Effector CD8-positive, alpha-beta T cell (primary cell): Measurements from ENCODE around the gene SOX15.
A peak's percentile ranks its signal among the peaks of the same experiment; 100 is the strongest.

Source experiments
- DNase-seq: peaks from one replicate; lab custom pipeline; 2025; lab: John Stamatoyannopoulos, UW

The SOX15 gene

DNA sequence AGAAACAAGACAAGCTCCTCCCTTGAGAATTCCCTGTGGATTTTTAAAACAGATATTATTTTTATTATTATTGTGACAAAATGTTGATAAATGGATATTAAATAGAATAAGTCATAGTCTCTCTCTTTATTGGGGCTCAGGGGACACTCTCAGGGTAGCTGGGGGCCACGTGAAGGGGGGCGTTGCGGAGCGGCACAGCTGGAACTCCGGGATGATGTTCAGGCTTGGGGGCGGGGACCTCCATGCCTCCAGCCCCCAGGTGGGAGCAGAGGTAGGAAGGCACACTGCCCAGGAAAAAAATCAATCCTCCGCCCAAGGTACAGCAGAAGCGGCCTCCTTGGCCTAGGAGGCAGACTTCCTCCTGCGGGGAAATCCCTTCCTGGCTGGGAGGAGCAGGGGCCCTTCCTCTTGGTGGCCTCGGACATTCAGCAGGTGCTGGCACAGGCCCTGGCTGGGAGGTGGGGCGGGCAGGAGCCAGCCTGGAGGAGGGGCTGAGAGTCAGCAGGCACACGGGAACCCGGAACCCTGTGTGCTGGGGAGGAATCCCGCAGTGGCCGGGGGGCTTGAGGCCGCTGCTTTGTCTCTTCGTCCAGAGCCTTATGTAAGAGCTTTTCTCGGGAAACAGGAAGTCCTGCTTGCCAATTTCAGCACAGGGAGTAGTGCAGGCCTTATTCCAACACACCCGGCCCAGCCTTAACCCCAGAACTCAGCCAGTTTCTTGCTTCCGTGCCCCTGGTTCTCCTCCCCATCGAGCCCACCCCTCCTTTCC lies 31.9 kb downstream of the SOX15 start:
- DNase-seq, result no peak

DNA sequence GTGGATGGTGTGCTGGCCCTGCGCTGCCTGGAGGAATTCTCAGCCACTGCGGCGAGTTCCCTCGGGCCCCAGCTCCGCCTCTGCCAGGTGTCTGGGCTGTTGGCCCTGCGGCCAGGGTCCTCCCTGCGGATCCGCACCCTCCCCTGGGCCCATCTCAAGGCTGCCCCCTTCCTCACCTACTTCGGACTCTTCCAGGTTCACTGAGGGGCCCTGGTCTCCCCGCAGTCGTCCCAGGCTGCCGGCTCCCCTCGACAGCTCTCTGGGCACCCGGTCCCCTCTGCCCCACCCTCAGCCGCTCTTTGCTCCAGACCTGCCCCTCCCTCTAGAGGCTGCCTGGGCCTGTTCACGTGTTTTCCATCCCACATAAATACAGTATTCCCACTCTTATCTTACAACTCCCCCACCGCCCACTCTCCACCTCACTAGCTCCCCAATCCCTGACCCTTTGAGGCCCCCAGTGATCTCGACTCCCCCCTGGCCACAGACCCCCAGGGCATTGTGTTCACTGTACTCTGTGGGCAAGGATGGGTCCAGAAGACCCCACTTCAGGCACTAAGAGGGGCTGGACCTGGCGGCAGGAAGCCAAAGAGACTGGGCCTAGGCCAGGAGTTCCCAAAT lies 32.6 kb downstream of the SOX15 start:
- no peak for DNase-seq

GRCh38 chr17:7556627-7557026 lies 33.3 kb downstream of the SOX15 start:
- DNase-seq, result no peak

GRCh38 chr17:7555320-7555948 lies 34.5 kb downstream of the SOX15 start:
- DNase-seq, result no peak

DNA sequence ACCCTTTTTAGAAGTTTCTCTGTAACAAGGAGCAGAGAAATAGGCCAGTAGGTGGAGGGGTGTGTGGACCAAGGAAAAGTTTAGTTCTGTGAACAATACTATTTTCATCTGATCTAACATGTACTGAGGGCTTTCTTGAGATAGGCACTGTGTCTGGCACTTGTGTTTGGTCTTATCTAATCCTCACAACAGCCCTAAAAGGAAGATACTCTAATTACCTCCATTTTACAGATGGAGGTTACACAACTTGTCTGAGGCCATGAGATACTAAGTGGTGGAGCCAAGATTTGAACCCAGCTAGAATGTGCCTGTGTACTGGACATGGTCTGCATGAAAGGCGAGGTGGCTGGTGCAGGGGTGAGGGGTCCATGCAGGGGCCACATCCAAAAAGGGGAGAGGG lies 36.5 kb downstream of the SOX15 start:
- no peak for DNase-seq

- no peak for DNase-seq
Measured at GRCh38 chr17:7552621-7553051, 37.3 kb downstream of the SOX15 start.

DNA sequence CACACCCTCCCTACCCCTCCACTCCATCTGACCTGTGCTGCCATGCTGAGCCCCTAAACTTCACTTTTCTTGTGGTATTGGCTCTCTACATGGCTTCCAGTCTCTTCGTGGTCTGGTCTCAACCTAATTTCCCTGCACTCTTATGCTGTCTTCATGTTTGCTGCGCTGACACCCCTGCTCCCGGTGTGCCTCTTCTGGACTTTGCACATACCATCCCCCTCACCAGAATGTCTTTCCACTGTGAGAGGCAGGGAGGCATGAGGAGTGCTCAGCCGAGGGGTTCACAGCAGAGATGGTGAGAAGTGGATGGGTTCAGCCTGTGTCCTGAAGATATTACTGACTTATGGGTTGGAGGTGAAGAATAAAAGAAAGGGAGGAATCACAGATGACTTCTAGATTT lies 38.5 kb downstream of the SOX15 start:
- DNase-seq, result no peak

DNA sequence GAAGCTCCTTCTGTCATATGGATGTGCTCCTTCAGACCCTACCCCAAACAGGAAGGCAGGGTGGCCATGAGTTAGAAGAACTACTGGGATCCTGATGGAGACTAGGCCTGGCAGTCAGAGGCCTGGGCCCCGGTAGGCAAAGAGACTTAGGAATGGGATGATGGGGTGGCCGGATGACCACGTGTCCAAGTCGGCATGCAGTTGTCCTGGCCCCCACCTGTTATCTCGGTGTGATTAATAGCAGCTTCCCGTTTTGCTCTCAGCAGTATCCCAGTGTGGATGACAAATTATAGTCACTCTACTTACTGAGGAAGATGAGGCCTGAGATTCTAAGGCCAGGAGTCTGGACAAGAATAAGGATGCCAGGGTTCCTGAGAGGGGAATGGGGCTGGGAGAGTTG lies 39.5 kb downstream of the SOX15 start:
- no peak for DNase-seq

- no peak for DNase-seq
Measured at GRCh38 chr17:7549401-7550055, 40.4 kb downstream of the SOX15 start.

GRCh38 chr17:7548585-7549400 lies 41.1 kb downstream of the SOX15 start, which contains the start of gene TNFSF12:
TSS of gene TNFSF12 (plus strand) at chr17:7549058. CDS start at chr17:7549154, 96 bp downstream.
- peak; percentile 28 for DNase-seq

DNA sequence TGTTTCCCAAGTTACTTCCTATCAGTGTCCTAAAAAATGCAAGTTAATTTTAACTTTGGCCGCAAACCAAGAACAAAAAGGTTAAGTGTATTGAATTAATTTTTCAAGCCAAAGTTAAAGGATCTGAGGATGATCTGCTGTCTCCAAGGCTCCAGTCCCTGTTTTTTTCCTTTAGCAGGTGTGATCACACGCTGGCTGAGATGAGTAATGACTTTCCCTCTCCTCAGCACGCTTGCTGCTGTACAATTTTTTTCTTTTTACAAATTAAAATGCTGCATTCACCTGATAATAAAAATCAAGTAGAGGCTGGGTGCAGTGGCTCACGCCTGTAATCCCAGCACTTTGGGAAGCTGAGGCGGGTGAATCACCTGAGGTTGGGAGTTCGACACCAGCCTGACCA lies 45.0 kb downstream of the SOX15 start:
- DNase-seq, result no peak

DNA sequence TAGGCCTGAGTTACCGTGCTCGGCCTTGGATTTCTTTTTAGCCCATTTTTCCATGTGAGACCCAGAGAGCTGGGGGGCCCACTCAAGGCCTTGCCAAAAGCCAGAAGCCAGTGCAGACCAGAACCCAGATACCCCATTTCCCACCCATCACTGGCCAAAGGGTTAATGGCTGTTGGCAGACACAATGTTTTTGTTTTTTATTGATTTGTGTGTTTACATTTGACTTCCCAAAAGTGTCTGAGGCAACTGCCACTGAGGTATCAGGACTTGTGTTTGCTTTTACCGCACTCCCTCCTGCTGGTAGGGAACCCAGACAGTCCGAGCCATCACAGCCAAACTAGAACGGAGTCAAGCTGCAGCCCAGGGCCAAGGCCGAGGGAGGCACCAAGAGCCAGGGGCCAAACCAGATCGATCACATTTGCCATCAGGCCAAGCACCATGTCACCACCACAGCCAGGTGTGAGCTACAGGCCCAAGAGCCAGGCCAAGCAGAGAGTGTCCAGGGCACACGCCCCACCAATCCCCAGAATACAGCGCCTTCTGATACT lies 48.7 kb downstream of the SOX15 start:
- no peak for DNase-seq

DNA sequence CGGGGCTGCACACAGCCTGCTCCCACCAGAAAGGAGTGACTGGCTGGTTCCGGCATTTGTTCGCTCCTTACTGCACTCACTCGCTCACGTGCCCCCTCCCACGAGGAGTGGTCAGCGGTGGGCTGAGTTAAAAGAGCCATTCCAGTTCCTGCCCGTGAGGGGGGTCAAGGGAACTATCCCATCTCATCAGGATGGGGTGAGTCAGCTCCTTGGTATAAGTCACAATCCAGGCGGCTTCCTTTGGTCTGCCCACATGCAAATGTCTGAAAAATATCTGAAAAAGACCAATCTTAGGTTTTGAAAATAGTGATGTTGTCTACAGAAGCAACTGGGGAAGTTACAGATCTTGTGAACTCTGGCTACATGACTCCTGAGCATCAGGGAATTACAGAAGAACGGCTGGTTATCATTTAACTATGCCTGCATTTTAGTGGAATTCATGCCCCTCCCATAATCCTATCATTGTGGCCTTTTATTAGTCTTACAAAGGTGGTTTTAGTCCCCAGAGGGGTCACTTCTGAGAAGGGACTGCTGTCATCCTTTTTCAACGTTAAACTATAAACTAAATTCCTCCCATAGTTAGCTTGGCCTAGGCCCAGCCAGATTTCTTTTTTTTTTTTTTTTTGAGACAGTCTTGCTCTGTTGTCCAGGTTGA lies 50.9 kb downstream of the SOX15 start:
- no peak for DNase-seq
